ENCODE measurements around the gene ASCL3.

ASCL3 gene

DNA sequence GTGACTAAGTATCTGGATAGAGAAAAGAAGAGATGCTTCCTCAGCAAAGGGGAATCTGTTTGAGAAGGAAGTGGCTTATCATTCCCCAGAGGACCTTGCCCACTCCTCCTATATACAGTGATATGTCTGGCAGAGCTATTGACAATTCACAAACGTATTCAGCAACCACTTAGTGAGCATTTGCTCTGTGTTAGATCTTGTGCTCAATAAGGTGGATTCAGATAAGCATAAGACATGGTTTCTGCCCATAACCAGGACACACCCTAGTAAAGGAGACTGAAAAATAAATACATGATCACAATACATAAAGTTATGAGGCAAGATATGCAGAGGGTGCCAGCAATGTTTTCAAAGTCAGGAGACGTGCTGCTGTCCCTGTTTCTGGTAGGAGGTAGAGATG is 20.0 kb upstream of the ASCL3 start:
- TF ChIP-seq, protein P1, sequence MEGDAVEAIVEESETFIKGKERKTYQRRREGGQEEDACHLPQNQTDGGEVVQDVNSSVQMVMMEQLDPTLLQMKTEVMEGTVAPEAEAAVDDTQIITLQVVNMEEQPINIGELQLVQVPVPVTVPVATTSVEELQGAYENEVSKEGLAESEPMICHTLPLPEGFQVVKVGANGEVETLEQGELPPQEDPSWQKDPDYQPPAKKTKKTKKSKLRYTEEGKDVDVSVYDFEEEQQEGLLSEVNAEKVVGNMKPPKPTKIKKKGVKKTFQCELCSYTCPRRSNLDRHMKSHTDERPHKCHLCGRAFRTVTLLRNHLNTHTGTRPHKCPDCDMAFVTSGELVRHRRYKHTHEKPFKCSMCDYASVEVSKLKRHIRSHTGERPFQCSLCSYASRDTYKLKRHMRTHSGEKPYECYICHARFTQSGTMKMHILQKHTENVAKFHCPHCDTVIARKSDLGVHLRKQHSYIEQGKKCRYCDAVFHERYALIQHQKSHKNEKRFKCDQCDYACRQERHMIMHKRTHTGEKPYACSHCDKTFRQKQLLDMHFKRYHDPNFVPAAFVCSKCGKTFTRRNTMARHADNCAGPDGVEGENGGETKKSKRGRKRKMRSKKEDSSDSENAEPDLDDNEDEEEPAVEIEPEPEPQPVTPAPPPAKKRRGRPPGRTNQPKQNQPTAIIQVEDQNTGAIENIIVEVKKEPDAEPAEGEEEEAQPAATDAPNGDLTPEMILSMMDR (conservative IDR thresholded peaks at IDR 0.05) = no peak
- H3K27ac ChIP-seq = peak overlapping the region; percentile 91

DNA sequence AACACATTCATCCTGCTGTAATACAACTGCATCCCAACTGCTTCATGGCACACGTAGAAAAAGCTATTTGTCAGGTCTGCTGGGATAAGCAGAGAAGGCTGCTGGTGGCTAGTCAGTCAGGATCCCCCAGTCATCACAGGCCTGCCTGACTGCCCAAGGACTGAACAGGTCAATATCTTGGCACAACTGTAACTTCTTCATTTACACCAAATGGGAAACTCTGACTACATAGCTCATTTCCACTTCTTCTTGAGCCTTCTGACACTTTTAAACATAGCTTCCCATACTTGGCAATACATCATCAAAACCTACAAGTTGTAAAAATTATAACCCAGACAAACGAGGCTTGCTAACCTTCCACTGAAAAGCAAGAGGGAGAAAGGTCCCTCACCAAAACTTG is 18.6 kb upstream of the ASCL3 start:
- no peak overlapping the region for H3K27ac ChIP-seq
- TF ChIP-seq, protein P1 (conservative IDR thresholded peaks at IDR 0.05) = no peak

DNA sequence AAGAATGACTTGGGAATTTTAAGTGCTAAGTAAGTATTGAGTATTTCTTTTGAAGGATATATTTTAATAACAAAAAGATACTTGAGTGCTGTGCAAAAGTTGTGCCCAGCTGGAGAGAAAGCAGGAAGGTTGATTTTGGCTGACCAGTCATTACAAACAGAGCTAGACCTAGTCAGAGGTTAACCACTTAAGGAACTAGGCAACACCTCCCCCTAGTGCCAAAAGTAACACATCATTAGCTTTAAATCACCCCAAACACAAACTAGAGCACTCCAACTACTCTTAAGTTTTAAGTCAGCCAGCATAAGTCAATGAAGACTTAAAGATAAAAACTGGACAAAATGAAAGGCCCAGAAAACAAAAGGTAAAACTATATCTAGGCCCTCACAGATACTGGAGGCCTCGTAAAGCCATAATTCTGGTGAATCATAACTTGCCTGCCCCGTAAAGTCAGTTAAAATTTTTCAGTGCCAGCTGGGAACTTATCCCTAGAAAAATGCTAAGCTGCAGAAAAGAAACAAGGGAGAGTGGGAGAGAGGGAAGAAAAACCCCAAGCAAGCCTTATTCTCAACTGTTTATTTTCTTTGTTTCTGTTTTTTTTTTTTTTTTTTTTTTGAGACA is 16.8 kb upstream of the ASCL3 start:
- TF ChIP-seq, protein P1 (conservative IDR thresholded peaks at IDR 0.05) = peak; percentile 76
- H3K27ac ChIP-seq = peak overlapping the region; percentile 26

DNA sequence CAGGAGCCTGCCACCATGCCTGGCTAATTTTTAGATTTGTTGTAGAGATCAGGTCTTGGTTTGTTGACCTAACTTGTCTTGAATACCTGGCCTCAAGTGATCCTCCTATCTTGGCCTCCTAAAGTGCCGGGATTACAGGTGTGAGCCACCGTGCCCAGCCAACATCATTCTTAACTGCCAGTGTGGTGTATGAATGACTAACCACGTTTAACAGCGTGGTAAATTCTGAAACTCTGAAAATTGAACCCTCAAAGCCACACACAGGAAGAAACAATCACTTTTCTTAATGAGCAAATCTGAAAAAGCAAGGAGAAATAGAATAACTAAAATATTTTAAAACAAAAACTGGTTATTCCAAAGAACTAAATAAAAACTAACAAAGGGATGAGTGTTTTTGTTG is 14.0 kb upstream of the ASCL3 start:
- TF ChIP-seq, protein P1 (conservative IDR thresholded peaks at IDR 0.05) = no peak
- H3K27ac ChIP-seq = no peak overlapping the region

DNA sequence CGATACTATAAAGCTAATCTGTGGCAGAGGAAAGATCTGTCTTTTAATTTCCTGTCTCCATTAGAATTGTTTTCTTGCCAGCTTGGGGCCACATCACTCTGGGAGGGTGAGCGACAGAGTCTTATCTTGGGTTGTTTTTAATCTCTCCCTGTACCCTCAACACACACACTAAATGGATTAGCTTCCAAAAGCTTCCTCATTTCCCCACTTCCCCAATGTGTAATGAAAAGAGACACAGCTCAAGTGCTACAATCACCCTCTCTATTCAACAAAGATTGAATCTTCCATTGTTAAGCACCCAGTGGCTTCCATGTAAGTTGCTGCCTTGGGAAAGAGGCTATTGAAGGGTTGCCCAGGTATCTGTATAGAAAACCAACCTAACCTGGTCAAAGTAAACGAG is 6.1 kb upstream of the ASCL3 start:
- TF ChIP-seq, protein P1 (conservative IDR thresholded peaks at IDR 0.05) = no peak
- H3K27ac ChIP-seq = no peak overlapping the region

DNA sequence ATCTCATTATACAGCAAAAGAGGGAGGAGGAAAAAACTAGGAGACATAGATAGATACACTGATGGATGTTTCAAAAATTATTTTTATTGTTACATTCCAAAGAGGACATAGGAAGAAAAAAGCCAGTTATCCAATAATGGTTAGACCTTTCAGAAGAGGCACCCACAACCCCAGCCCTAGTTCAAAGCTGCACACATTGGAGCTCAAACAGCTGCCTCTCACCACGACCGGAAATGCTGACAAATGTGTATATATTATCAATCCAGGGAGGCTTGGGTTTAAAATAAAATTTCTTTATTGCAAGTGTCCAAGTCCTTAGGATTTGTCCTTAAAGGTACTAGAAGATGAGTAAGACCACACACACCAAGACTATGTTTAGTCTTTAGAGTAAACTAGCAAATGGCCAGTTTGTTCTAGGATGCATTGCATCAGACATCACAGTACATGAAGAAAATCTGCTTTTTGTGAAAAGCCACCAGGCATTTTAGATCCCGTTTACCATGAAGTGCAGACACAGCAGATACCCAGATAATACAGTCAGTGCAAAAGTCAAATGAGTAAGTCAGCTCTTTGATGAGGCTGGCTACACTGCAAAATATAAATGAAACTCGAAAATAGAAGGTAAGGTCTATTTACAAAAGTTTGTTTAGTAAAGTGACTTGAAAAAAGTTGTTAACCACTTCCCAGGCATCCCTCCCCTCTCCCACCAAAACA is 4.6 kb upstream of the ASCL3 start:
- H3K27ac ChIP-seq = no peak overlapping the region
- TF ChIP-seq, protein P1 (conservative IDR thresholded peaks at IDR 0.05) = no peak

DNA sequence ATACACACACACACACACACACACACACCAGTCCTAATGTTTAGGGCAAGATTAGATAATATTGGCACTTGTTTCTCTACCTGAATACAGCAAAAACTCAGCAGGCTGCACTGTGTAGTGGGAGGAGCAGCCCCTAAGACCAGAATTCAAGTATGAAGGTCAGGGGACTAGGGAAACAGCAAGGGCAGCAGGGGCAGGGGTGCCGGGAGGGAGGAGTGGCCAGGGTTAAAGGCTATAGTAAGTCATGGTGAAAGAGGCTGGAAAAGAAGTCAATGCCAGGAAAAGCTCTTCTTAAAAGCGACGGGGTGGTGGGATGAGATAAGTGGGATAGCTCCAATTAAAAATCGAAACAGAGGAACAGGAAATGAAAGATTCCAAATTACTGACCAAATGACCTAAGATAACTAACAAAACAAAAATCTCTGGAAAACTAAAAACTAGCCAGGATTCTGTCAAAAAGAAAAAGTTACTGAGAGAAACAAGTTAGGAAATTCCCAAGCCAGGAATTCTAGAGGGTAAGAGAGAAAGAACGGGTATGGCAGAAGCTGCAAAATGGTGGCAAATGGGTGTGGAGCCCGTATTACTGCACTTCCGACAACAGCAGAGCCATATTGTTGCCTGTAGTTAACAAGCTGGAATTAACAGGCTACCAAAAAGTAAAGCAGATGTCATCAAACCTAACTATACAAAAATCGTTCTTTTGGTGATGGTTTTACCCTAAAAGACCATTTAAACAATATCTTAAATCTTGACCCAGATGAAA is 1.3 kb downstream of the ASCL3 start:
- TF ChIP-seq, protein P1 (conservative IDR thresholded peaks at IDR 0.05) = no peak
- no peak overlapping the region for H3K27ac ChIP-seq

Data from VCaP (cell line).